Transverse colon (tissue), 4 donors: ENCODE data around the gene CXCL17. TPM values are rescaled to one million over a fixed set of nuclear protein-coding genes. Genes with fewer than 3 reads are reported as not detected.

Experiments
- DNase-seq: peaks from one replicate; pipeline ENCODE4 v3.0.0-alpha.2; 2019
- H3K27ac ChIP-seq, 4 donors: fragments of 200-600 bp; sonication (generic); 2 replicates each; pipeline ENCODE4 v1.5.1; 2016 to 2018; ENCODE audit warnings: inconsistent platforms in 4 of 4
- H3K27me3 ChIP-seq: fragments of 200-600 bp; sonication (generic); 2 replicates; pipeline ENCODE4 v1.5.1; 2017; ENCODE audit warnings: inconsistent platforms
- H3K36me3 ChIP-seq, 4 donors: fragments of 200-600 bp; sonication (generic); 2 replicates each; pipeline ENCODE4 v1.5.1; 2017 to 2019; ENCODE audit warnings: inconsistent platforms in 4 of 4
- H3K4me1 ChIP-seq, 4 donors: fragments of 200-600 bp; sonication (generic); 2 replicates each; pipeline ENCODE4 v1.5.1; 2017 to 2020; ENCODE audit warnings: inconsistent platforms in 4 of 4
- H3K4me3 ChIP-seq, 4 donors: fragments of 200-600 bp; sonication (generic); 1 replicate in 1 of 4; 2 replicates in 3 of 4; pipeline versions ENCODE4 v1.5.1 to v1.6.1; 2017 to 2019; ENCODE audit warnings: inconsistent platforms in 4 of 4
- H3K9me3 ChIP-seq, 2 donors: fragments of 200-600 bp; sonication (generic); 2 replicates each; pipeline ENCODE4 v1.5.1; 2017 to 2019; ENCODE audit warnings: inconsistent platforms in 2 of 2
- EP300 ChIP-seq: sonication (generic); formaldehyde crosslinking; IDR thresholded peaks from one replicate; pipeline ENCODE4 v1.6.1; 2017; ENCODE audit warnings: antibody characterized with exemption, low read depth
- POLR2A ChIP-seq: fragments of 450-650 bp; IDR thresholded peaks from one replicate; pipeline ENCODE4 v1.6.1; 2016; ENCODE audit warnings: antibody characterized with exemption, mild to moderate bottlenecking, moderate library complexity
- POLR2AphosphoS5 ChIP-seq, 3 donors: sonication (generic); formaldehyde crosslinking; IDR thresholded peaks; one replicate each; pipeline ENCODE4 v1.6.1; 2016; ENCODE audit warnings: antibody characterized with exemption in 3 of 3
- WGBS, 2 donors: methylation state at CpG; one replicate each; pipeline ENCODE4 v1.1.5; 2018; ENCODE audit warnings: low coverage in 1 of 2; 5-methylcytosine and 5-hydroxymethylcytosine counted together
- in situ Hi-C, 4 donors: fragments of 200-750 bp; cut with MboI; loops; one replicate each; pipeline versions ENCODE4 v1.15.0 to v1.15.1; 2017; ENCODE audit warnings: low sequenced_read_pairs in 3 of 4, low pct_ligation_motif_present in 1 of 4, low pct_unique_long_range_greater_than_20kb in 1 of 4
- intact Hi-C: fragments of 100-400 bp; cut with DNase I; formaldehyde crosslinking; loops from one replicate; pipeline ENCODE4 v1.15.1; 2023; ENCODE audit warnings: low total_unique reads
- total RNA-seq, 4 donors: library from RNA; depleted of rRNA; stranded (reverse); fragments of >200 nt; gene quantifications; one replicate each; pipeline ENCODE4 v1.1.0, GENCODE V29; 2016
- TF ChIP-seq, protein P1 (sequence below), 5 experiments: fragments of 200-600 bp in 3 of 5; fragments of 450-650 bp in 2 of 5; sonication (generic) in 3 of 5; IDR thresholded peaks; 1 replicate in 2 of 5; 2 replicates in 3 of 5; pipeline ENCODE4 v1.5.1; 2016 to 2017; ENCODE audit warnings: antibody characterized with exemption in 5 of 5, inconsistent platforms in 3 of 5, mild to moderate bottlenecking in 2 of 5, moderate library complexity in 1 of 5

The CXCL17 gene
- total RNA-seq, 4 donors from 2014 or later, result not detected

- no peaks in the 10 kb centered on the region for H3K9me3 ChIP-seq
- H3K27me3 ChIP-seq, result no peaks in the 10 kb centered on the region
- H3K27ac ChIP-seq, result no peak overlapping the region
- 90 to 100% methylated on average over 1 to 8 of the region's 8 CpGs for WGBS, 2 donors
- in situ Hi-C loops, result no loop called here
- H3K4me1 ChIP-seq, result peaks cover 0 to 14% (median 3%) of the 10 kb centered on the region in 4 donors
- H3K36me3 ChIP-seq, result no peaks in the 10 kb centered on the region
- intact Hi-C loops, result no loop called here
- DNase-seq, result no peak
- H3K4me3 ChIP-seq, result no peak overlapping the region
- TF ChIP-seq POLR2A (no peak), POLR2AphosphoS5 (IDR thresholded peaks at IDR 0.05) (no peak), EP300 (no peak)
- TF ChIP-seq, protein P1, sequence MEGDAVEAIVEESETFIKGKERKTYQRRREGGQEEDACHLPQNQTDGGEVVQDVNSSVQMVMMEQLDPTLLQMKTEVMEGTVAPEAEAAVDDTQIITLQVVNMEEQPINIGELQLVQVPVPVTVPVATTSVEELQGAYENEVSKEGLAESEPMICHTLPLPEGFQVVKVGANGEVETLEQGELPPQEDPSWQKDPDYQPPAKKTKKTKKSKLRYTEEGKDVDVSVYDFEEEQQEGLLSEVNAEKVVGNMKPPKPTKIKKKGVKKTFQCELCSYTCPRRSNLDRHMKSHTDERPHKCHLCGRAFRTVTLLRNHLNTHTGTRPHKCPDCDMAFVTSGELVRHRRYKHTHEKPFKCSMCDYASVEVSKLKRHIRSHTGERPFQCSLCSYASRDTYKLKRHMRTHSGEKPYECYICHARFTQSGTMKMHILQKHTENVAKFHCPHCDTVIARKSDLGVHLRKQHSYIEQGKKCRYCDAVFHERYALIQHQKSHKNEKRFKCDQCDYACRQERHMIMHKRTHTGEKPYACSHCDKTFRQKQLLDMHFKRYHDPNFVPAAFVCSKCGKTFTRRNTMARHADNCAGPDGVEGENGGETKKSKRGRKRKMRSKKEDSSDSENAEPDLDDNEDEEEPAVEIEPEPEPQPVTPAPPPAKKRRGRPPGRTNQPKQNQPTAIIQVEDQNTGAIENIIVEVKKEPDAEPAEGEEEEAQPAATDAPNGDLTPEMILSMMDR (IDR thresholded peaks at IDR 0.05), result no peak
Measured at GRCh38 chr19:42411581-42412178, 31.1 kb downstream of the CXCL17 start.

DNA sequence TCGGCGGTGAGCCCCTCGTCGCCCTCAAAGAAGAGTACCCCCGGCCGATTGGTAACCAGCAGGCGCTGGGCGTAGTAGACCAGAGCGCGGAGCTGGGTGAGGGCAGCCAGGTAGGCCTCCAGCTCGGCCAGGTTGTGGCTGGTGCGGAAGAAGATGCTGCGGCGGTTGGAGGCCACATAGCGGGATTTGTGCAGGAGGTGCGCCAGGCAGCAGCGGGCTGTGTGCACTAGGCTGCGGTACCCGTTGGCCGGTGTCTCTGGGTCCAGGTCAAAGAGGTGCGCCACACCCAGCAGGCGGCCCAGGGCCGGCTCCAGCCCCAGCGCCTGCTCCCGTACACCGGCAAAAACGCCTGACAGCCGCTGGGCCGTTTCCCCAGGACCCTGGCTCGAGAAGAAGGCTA, 32.4 kb downstream of the CXCL17 start:
- 94 to 100% methylated on average over 3 to 22 of the region's 30 CpGs for WGBS, 2 donors
- H3K4me1 ChIP-seq, result peaks cover 0 to 14% (median 3%) of the 10 kb centered on the region in 4 donors
- H3K9me3 ChIP-seq, result no peaks in the 10 kb centered on the region
- H3K27ac ChIP-seq, result no peak overlapping the region
- H3K4me3 ChIP-seq, result no peak overlapping the region
- H3K27me3 ChIP-seq, result no peaks in the 10 kb centered on the region
- TF ChIP-seq, protein P1 (IDR thresholded peaks at IDR 0.05), result no peak
- TF ChIP-seq EP300, result no peak
- TF ChIP-seq POLR2A, result no peak
- TF ChIP-seq POLR2AphosphoS5 (IDR thresholded peaks at IDR 0.05), result no peak
- in situ Hi-C loops, result no loop called here
- no peaks in the 10 kb centered on the region for H3K36me3 ChIP-seq
- no peak for DNase-seq
- intact Hi-C loops, result no loop called here

GRCh38 chr19:42409477-42409876, 33.3 kb downstream of the CXCL17 start:
- Histone ChIP-seq H3K27ac (no peak overlapping the region), H3K27me3 (no peaks in the 10 kb centered on the region), H3K36me3 (no peaks in the 10 kb centered on the region), H3K4me3 (no peak overlapping the region), H3K9me3 (no peaks in the 10 kb centered on the region), H3K4me1 (peaks cover 0 to 14% (median 3%) of the 10 kb centered on the region in 4 donors)
- TF ChIP-seq, protein P1 (IDR thresholded peaks at IDR 0.05), result no peak
- TF ChIP-seq POLR2A, result no peak
- TF ChIP-seq POLR2AphosphoS5 (IDR thresholded peaks at IDR 0.05), result no peak
- TF ChIP-seq EP300, result no peak
- in situ Hi-C loops, result no loop called here
- intact Hi-C loops, result no loop called here
- 65% methylated on average over 4 of the region's 6 CpGs; no CpG with 5 or more reads in 1 of the 2 donors for WGBS, 2 donors
- no peak for DNase-seq

DNA sequence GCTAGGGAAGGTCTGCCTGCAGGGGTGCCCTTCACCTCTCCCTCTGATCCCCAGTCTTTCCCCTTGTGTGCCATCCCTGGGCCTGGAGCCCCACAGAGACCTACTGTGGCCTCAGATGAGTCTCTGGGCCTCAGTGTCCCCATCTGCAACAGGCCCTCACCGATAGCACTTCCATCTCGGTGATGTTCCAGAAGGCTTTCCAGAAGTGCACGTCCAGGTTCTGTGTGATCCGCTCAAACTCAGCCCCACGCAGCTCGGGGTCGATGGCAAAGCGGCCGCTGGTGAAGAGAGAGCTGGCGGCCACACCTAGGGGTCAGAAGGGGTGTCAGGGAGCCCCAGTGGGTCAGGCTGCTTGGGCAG, 35.0 kb downstream of the CXCL17 start:
- H3K36me3 ChIP-seq, result no peaks in the 10 kb centered on the region
- H3K4me1 ChIP-seq, result peaks cover 0 to 13% (median 3%) of the 10 kb centered on the region in 4 donors
- intact Hi-C loops (no loop called here), in situ Hi-C loops (no loop called here)
- 93% methylated on average over 9 of the region's 10 CpGs; no CpG with 5 or more reads in 1 of the 2 donors for WGBS, 2 donors
- H3K27ac ChIP-seq, result no peak overlapping the region
- DNase-seq, result no peak
- H3K9me3 ChIP-seq, result no peaks in the 10 kb centered on the region
- no peaks in the 10 kb centered on the region for H3K27me3 ChIP-seq
- no peak for TF ChIP-seq EP300
- no peak for TF ChIP-seq POLR2AphosphoS5 (IDR thresholded peaks at IDR 0.05)
- H3K4me3 ChIP-seq, result no peak overlapping the region
